Thyroid gland (tissue), 4 donors: Measurements from ENCODE around the gene RPRD1B. TPM values are rescaled to one million over a fixed set of nuclear protein-coding genes. Genes with fewer than 3 reads are reported as not detected.

ENCODE experiments used
- DNase-seq, 2 donors: peaks; one replicate each; pipeline ENCODE4 v3.0.0-alpha.2; 2019
- H3K27ac ChIP-seq, 3 donors: fragments of 200-600 bp; sonication (generic); 1 replicate in 2 of 3; 2 replicates in 1 of 3; pipeline ENCODE4 v1.5.1; 2016 to 2019; ENCODE audit warnings: mild to moderate bottlenecking in 1 of 3, moderate library complexity in 1 of 3
- H3K27me3 ChIP-seq: fragments of 200-600 bp; sonication (generic); one replicate; pipeline ENCODE4 v1.5.1; 2019
- H3K36me3 ChIP-seq, 2 donors: fragments of 200-600 bp; sonication (generic); one replicate each; pipeline ENCODE4 v1.5.1; 2016 to 2019
- H3K4me1 ChIP-seq, 2 donors: fragments of 200-600 bp; sonication (generic); one replicate each; pipeline ENCODE4 v1.5.1; 2017 to 2019
- H3K4me3 ChIP-seq, 3 donors: fragments of 200-600 bp; sonication (generic); replicated peaks in 1 of 3; 1 replicate in 2 of 3; 2 replicates in 1 of 3; pipeline ENCODE4 v1.5.1; 2016; ENCODE audit warnings: mild to moderate bottlenecking in 1 of 3
- H3K9me3 ChIP-seq: fragments of 200-600 bp; sonication (generic); one replicate; pipeline ENCODE4 v1.5.1; 2017
- CTCF ChIP-seq, 6 experiments: fragments of 200-600 bp in 3 of 6; fragments of 450-650 bp in 3 of 6; sonication (generic) in 3 of 6; IDR thresholded peaks; one replicate each; pipeline ENCODE4 v1.5.1; 2016 to 2019; ENCODE audit warnings: antibody characterized with exemption in 6 of 6, mild to moderate bottlenecking in 2 of 6, inconsistent platforms in 1 of 6, moderate library complexity in 1 of 6
- POLR2A ChIP-seq, 2 donors: fragments of 450-650 bp; IDR thresholded peaks; one replicate each; pipeline ENCODE4 v1.6.1; 2017; ENCODE audit warnings: antibody characterized with exemption in 2 of 2, mild to moderate bottlenecking in 2 of 2, moderate library complexity in 1 of 2
- WGBS, 2 donors: methylation state at CpG; one replicate each; pipeline ENCODE4 v1.1.5; 2017; 5-methylcytosine and 5-hydroxymethylcytosine counted together
- intact Hi-C: fragments of 100-400 bp; cut with DNase I; formaldehyde crosslinking; loops from one replicate; pipeline ENCODE4 v1.15.1; 2023
- total RNA-seq, 4 donors: library from RNA; depleted of rRNA; stranded (reverse); fragments of >200 nt; gene quantifications; one replicate each; pipeline ENCODE4 v1.2.3, GENCODE V29; 2016

The RPRD1B gene
- total RNA-seq, 4 donors from 2014 or later: 24.2 to 58.9 (median 27.0) TPM

DNA sequence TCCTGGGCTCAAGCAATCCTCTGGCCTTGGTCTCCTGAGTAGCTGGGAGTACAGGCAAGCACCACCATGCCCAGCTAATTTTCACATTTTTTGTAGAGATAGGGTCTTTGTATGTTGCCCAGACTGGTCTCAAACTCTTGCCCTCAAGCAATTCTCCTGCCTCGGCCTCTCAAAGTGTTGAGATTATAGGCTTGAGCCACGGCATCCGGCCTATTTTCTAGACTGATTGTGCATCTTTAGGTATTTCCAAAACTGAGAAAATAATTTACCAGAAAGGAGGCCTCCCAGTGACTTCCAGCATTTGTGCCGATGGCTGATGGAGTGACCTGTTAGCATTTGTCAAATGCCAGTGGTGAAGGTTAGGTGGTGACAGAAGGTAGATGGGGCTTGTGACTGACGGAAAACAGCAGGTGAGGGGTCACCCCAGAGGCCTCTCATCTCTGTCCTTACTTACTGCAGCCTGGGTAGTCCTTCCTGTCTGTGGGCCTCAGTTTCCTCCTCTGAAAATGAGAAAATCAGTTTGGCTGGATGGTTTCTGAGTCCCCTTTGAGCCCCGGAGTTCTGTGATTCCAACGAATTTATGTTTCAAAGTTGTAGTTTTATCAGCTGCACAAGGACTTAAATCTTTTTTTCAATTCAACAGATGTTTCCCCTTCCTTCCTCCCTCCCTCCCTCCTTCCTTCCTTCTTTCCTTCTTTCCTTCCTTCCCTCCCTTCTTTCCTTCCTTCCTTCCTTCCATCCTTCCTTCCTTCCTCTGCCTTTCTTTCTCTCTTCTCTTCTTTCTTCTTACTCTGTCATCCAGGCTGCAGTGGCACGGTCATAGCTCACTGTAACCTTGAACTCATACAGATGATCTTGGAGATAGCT, 78.1 kb downstream of the RPRD1B start:
- intact Hi-C loops: no loop called here
- DNase-seq: no peak
- 91 to 93% methylated on average over 8 of the region's 8 CpGs for WGBS, 2 donors
- Histone ChIP-seq H3K4me1 (peaks cover 0 to 18% of the 10 kb centered on the region in 2 donors), H3K9me3 (no peaks in the 10 kb centered on the region), H3K4me3 (no peak overlapping the region), H3K27ac (no peak overlapping the region), H3K36me3 (no peaks in the 10 kb centered on the region), H3K27me3 (no peaks in the 10 kb centered on the region)
- no peak for TF ChIP-seq POLR2A (IDR thresholded peaks at IDR 0.05)

DNA sequence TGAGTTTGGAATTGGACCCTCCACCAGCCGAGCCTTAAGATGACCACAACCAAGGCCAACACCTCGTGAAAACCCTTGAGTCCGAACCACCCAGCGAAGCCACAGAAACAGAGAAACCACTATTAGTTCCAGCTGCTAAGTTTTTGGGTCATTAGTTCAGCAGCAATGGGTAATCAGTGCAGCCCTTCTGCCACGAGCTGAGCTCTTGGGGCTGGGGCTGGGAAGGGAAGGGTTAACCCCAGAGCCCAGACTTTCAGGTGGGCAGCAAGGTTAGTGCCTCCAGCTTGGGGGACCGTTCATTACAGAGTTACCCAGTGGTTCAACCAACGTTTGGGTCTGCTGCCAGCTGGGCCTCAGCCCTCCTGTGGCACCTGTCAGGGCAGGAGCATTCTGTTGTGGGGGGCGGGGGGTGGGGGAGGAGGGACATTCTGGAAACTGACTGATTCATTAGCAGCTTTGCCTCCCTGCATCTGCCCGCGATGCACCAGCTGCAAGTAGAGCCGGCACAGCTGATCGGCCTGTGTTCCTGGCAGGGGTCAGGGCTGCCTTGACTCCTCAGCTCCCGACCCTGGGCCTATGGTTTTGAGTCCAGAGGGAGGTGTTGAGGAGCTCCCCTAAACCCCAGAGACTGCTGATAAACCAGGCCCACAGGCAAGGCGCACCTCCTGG, 78.8 kb downstream of the RPRD1B start:
- H3K27me3 ChIP-seq: no peaks in the 10 kb centered on the region
- H3K4me3 ChIP-seq: no peak overlapping the region
- H3K27ac ChIP-seq: no peak overlapping the region
- WGBS, 2 donors: 93% methylated on average over 8 to 11 of the region's 14 CpGs
- intact Hi-C loops: no loop called here
- no peaks in the 10 kb centered on the region for H3K36me3 ChIP-seq
- TF ChIP-seq POLR2A (IDR thresholded peaks at IDR 0.05): no peak
- no peak for TF ChIP-seq CTCF (IDR thresholded peaks at IDR 0.05)
- H3K9me3 ChIP-seq: no peaks in the 10 kb centered on the region
- peaks cover 0 to 18% of the 10 kb centered on the region in 2 donors for H3K4me1 ChIP-seq
- DNase-seq: no peak

- no peaks in the 10 kb centered on the region for H3K36me3 ChIP-seq
- H3K4me3 ChIP-seq: no peak overlapping the region
- no peak overlapping the region for H3K27ac ChIP-seq
- DNase-seq: no peak
- peaks cover 0 to 18% of the 10 kb centered on the region in 2 donors for H3K4me1 ChIP-seq
- H3K27me3 ChIP-seq: no peaks in the 10 kb centered on the region
- intact Hi-C loops: no loop called here
- WGBS, 2 donors: 90 to 100% methylated on average over 4 to 8 of the region's 8 CpGs
- no peaks in the 10 kb centered on the region for H3K9me3 ChIP-seq
- TF ChIP-seq CTCF (IDR thresholded peaks at IDR 0.05) (no peak), POLR2A (IDR thresholded peaks at IDR 0.05) (no peak)
These were observed 79.4 kb downstream of the RPRD1B start for GRCh38 chr20:38112930-38113294.

DNA sequence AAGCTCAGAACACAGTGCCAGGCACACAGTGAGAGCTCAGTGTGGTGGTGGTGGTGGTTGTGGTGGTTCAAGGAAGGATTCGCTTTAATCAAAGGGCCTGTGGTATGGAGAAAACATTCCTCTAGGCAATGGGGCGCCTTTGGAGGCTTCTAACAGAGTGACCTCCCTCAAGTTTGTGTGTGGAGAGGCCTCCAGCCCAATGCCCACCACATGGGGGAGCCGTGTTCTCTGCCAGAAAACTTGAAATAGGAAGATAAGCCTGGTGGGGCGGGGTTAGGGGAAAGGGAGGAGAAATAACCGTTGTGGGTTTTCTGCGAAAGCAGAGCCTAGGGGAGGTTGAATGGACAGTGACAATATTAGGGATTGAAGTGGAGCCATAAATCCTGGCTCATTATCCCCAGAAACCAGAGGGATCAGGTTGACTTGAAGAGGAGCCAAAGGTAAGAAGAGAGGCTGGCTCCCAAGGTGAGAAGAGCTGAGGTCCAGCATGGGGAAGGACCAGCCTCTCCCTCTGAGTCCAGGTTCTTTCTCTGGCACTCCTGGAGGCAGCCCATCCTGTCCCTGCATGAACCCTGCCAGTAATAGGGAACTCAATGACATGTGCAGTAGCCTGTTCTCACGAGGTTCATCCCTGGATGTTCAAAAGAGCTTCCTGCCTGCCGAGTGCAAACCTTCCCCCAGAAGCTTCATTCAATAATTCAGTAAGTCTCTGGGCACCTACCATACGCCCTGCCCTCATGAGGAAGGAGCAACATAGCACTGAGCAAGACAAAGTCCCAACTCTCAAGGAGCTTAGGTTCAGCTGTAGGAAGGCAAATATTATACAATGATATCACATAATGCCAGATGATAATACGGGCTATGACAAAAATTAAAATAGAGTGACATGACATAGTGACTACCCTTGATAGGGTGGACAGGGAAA, 80.1 kb downstream of the RPRD1B start:
- H3K4me3 ChIP-seq: no peak overlapping the region
- H3K36me3 ChIP-seq: no peaks in the 10 kb centered on the region
- H3K9me3 ChIP-seq: no peaks in the 10 kb centered on the region
- TF ChIP-seq CTCF (IDR thresholded peaks at IDR 0.05): no peak
- no peak for TF ChIP-seq POLR2A (IDR thresholded peaks at IDR 0.05)
- intact Hi-C loops: no loop called here
- H3K27ac ChIP-seq: no peak overlapping the region
- DNase-seq: no peak
- H3K27me3 ChIP-seq: no peaks in the 10 kb centered on the region
- WGBS, 2 donors: 69 to 73% methylated on average over 10 of the region's 10 CpGs
- H3K4me1 ChIP-seq: peaks cover 0 to 18% of the 10 kb centered on the region in 2 donors

- WGBS, 2 donors: 93 to 94% methylated on average over 4 of the region's 4 CpGs
- Histone ChIP-seq H3K27ac (no peak overlapping the region), H3K9me3 (no peaks in the 10 kb centered on the region), H3K4me1 (peaks cover 0 to 15% of the 10 kb centered on the region in 2 donors), H3K4me3 (no peak overlapping the region), H3K36me3 (no peaks in the 10 kb centered on the region), H3K27me3 (no peaks in the 10 kb centered on the region)
- intact Hi-C loops: no loop called here
- no peak for DNase-seq
- no peak for TF ChIP-seq POLR2A (IDR thresholded peaks at IDR 0.05)
- TF ChIP-seq CTCF (IDR thresholded peaks at IDR 0.05): no peak
These were observed 80.8 kb downstream of the RPRD1B start for GRCh38 chr20:38114353-38114791.
